ENCODE measurements around the gene CNTNAP2.

Gene CNTNAP2

DNA sequence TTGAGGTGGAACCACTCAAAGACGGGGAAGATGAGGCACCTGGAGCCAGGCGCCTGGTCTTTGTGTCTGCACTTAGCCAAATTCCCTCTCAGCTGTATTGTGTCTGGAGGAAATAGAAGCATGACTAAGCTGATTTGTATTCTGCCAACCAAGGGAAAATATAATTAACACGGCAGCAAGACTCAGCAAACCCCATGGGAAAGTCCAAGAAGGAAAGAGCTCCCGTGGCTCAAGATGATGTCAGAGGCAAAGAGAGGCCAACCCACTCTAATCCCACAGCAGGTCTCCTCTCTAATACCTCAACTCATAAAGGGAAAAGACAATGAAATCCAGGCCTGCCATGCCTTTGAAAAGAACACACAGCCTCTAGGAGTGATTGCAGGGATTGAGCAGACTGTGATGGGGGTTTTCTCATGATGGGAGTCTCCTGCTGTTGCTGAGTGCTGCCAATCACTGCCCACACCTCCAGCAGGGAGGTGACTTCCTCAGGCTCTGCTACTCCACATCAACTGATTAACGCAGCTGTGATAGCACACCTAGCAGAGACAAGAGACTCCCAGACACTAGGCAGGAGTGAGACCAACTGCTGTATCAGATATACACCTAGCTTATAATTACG, 2218.5 kb downstream of the CNTNAP2 start (continued):
- no peak for TF ChIP-seq ZNF19 (tag by site-specific recombination; IDR thresholded peaks at IDR 0.05; ENCODE audit: low read depth)
- peak; percentile 76 for TF ChIP-seq ZNF366 (tag by site-specific recombination; conservative IDR thresholded peaks at IDR 0.05)
- peak; percentile 47; the same call in 1 of the 2 replicates for TF ChIP-seq ZNF518A (tag by site-specific recombination; conservative IDR thresholded peaks at IDR 0.05; ENCODE audit: low read depth)
- TF ChIP-seq ZNF239 (tag by site-specific recombination; IDR thresholded peaks at IDR 0.05): no peak
- TF ChIP-seq PATZ1 (tag by site-specific recombination; IDR thresholded peaks at IDR 0.05): no peak
- peak; percentile 97 for TF ChIP-seq ZIC2 (tag by site-specific recombination; IDR thresholded peaks at IDR 0.05)
- peak; percentile 92 for TF ChIP-seq GFI1B (tag by site-specific recombination; IDR thresholded peaks at IDR 0.05)
- no peak for TF ChIP-seq ZBTB48 (tag by site-specific recombination; IDR thresholded peaks at IDR 0.05)
- 0 out of 2 replicates have a peak, but pooled peaks have one; percentile 27 for TF ChIP-seq SP3 (tag by site-specific recombination; IDR thresholded peaks at IDR 0.05)
- no peak for TF ChIP-seq ZSCAN18 (tag by site-specific recombination; IDR thresholded peaks at IDR 0.05)

DNA sequence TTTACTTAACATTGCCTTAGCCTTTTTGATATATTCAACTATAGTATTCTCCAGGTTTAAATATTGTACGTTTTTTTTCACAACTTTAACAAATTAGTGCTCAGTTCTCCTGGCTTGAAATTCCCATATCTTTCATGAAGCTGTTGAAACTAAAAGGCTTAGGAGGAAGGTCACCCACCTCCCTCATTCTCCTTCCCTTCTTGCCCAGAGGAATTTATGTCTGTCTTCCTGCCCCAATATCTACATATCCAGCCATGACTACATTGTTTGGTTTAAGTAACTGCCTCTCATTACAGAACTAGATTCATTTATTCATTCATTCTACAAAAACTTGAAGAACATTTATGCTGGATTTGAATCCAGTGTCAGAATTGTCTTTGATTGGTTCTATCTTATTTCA, 2219.2 kb downstream of the CNTNAP2 start:
- no peaks in the 10 kb centered on the region for H3K4me1 ChIP-seq (ENCODE audit: control insufficient read depth, insufficient read depth, low read length)
- H3K4me3 ChIP-seq (ENCODE audit: low read depth, low read length): no peak overlapping the region
- CTCF ChIA-PET: interaction anchor here (0.5 kb wide), 1 partner anchor 1153 kb away, joined by 3 read pairs; no protein-coding TSS in a partner anchor
- H3K27ac ChIP-seq (ENCODE audit: extremely low read depth, low read depth, low read length): no peak overlapping the region
- no peaks in the 10 kb centered on the region for H3K36me3 ChIP-seq (ENCODE audit: control insufficient read depth in 2 of 2, insufficient read depth in 1 of 2, low read length in 2 of 2)
- H3K9me3 ChIP-seq (ENCODE audit: control insufficient read depth, insufficient read depth, low read depth, low read length): no peaks in the 10 kb centered on the region
- POLR2A ChIA-PET: no interaction called here
- TF ChIP-seq ZNF473 (tag by site-specific recombination; IDR thresholded peaks at IDR 0.05) (no peak), ZNF169 (tag by site-specific recombination; IDR thresholded peaks at IDR 0.05) (no peak), MZF1 (tag by site-specific recombination; IDR thresholded peaks at IDR 0.05; ENCODE audit: borderline replicate concordance) (no peak), ZNF114 (tag by site-specific recombination; IDR thresholded peaks at IDR 0.05) (no peak), ZBTB44 (tag by site-specific recombination; IDR thresholded peaks at IDR 0.05) (no peak), ZNF354C (tag by site-specific recombination; IDR thresholded peaks at IDR 0.05; ENCODE audit: borderline replicate concordance, low read depth) (no peak), ZNF423 (tag by site-specific recombination; IDR thresholded peaks at IDR 0.05) (no peak), ZNF133 (tag by site-specific recombination; IDR thresholded peaks at IDR 0.05) (no peak), ZNF112 (tag by site-specific recombination; IDR thresholded peaks at IDR 0.05) (no peak), ZNF843 (tag by site-specific recombination; IDR thresholded peaks at IDR 0.05) (no peak), ZNF148 (tag by site-specific recombination; IDR thresholded peaks at IDR 0.05; ENCODE audit: borderline replicate concordance) (no peak), ZNF701 (tag by site-specific recombination; IDR thresholded peaks at IDR 0.05) (no peak)
- TF ChIP-seq, protein P1, sequence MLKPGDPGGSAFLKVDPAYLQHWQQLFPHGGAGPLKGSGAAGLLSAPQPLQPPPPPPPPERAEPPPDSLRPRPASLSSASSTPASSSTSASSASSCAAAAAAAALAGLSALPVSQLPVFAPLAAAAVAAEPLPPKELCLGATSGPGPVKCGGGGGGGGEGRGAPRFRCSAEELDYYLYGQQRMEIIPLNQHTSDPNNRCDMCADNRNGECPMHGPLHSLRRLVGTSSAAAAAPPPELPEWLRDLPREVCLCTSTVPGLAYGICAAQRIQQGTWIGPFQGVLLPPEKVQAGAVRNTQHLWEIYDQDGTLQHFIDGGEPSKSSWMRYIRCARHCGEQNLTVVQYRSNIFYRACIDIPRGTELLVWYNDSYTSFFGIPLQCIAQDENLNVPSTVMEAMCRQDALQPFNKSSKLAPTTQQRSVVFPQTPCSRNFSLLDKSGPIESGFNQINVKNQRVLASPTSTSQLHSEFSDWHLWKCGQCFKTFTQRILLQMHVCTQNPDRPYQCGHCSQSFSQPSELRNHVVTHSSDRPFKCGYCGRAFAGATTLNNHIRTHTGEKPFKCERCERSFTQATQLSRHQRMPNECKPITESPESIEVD (tag by site-specific recombination; IDR thresholded peaks at IDR 0.05): no peak
